Neural progenitor cell (in vitro differentiated cells): ENCODE results near the gene PPP6R1. TPM values are rescaled to one million over a fixed set of nuclear protein-coding genes. Genes with fewer than 3 reads are reported as not detected.

Source experiments
- DNase-seq: peaks from one replicate; pipeline ENCODE4 v3.0.0-alpha.2; 2016; ENCODE audit warnings: low spot score
- H2AFZ ChIP-seq: fragments of 200-600 bp; sonication (generic); replicated peaks from 2 replicates; pipeline ENCODE4 v1.6.1; 2016; ENCODE audit warnings: antibody characterized with exemption
- H3F3A ChIP-seq: fragments of 200-600 bp; sonication (generic); 2 replicates; pipeline ENCODE4 v1.6.1; 2016; ENCODE audit warnings: antibody characterized with exemption, low read depth
- H3K27ac ChIP-seq: fragments of 200-600 bp; sonication (generic); 2 replicates; pipeline ENCODE4 v1.5.1; 2016; ENCODE audit warnings: mild to moderate bottlenecking
- H3K27me3 ChIP-seq: fragments of 200-600 bp; sonication (generic); 2 replicates; pipeline ENCODE4 v1.6.1; 2016; ENCODE audit warnings: mild to moderate bottlenecking, moderate library complexity
- H3K36me3 ChIP-seq: fragments of 200-600 bp; sonication (generic); 2 replicates; pipeline ENCODE4 v1.5.1; 2016
- H3K4me1 ChIP-seq: fragments of 200-600 bp; sonication (generic); 2 replicates; pipeline ENCODE4 v1.6.1; 2016; ENCODE audit warnings: mixed run types
- H3K4me2 ChIP-seq: fragments of 200-600 bp; sonication (generic); 2 replicates; pipeline ENCODE4 v1.6.1; 2016
- H3K4me3 ChIP-seq: fragments of 200-600 bp; sonication (generic); 2 replicates; pipeline ENCODE4 v1.5.1; 2016
- H3K79me2 ChIP-seq: fragments of 200-600 bp; sonication (generic); 2 replicates; pipeline ENCODE4 v1.6.1; 2016; ENCODE audit warnings: low read depth
- H3K9ac ChIP-seq: fragments of 200-600 bp; sonication (generic); 2 replicates; pipeline ENCODE4 v1.6.1; 2016
- H3K9me3 ChIP-seq: fragments of 200-600 bp; sonication (generic); 2 replicates; pipeline ENCODE4 v1.5.1; 2016; ENCODE audit warnings: low read depth
- H4K20me1 ChIP-seq: fragments of 200-600 bp; sonication (generic); 2 replicates; pipeline ENCODE4 v1.6.1; 2016; ENCODE audit warnings: low read depth
- H3K27ac Mint-ChIP-seq: 3 replicates; pipeline ENCODE4 v1.8.0; 2021; ENCODE audit warnings: mixed read lengths
- H3K27me3 Mint-ChIP-seq: 2 replicates; pipeline ENCODE4 v1.8.0; 2022; ENCODE audit warnings: low read depth, mild to moderate bottlenecking, inconsistent platforms, moderate library complexity, mixed read lengths; ENCODE audit not compliant: insufficient read depth
- H3K36me3 Mint-ChIP-seq: 3 replicates; pipeline ENCODE4 v1.8.0; 2021; ENCODE audit warnings: mixed read lengths
- H3K4me1 Mint-ChIP-seq: 3 replicates; pipeline ENCODE4 v1.8.0; 2021; ENCODE audit warnings: mixed read lengths
- H3K4me3 Mint-ChIP-seq: 3 replicates; pipeline ENCODE4 v1.8.0; 2021; ENCODE audit warnings: mild to moderate bottlenecking, moderate library complexity, mixed read lengths
- H3K9me3 Mint-ChIP-seq: 3 replicates; pipeline ENCODE4 v1.8.0; 2020; ENCODE audit warnings: mixed read lengths
- CTCF ChIP-seq: fragments of 200-600 bp; sonication (generic); IDR thresholded peaks from 2 replicates; pipeline ENCODE4 v1.5.1; 2017; ENCODE audit warnings: antibody characterized with exemption, mild to moderate bottlenecking
- EZH2 ChIP-seq: fragments of 200-600 bp; sonication (generic); IDR thresholded peaks from 2 replicates; pipeline ENCODE4 v1.6.1; 2017; ENCODE audit warnings: antibody characterized with exemption, mild to moderate bottlenecking, moderate library complexity
- EZH2phosphoT487 ChIP-seq: fragments of 200-600 bp; sonication (generic); IDR thresholded peaks from 2 replicates; pipeline ENCODE4 v1.6.1; 2017; ENCODE audit warnings: antibody characterized with exemption
- total RNA-seq: library from RNA; depleted of rRNA; stranded (reverse); fragments of >200 nt; gene quantifications from 2 replicates; pipeline ENCODE4 v1.2.3, GENCODE V29; 2015; ENCODE audit warnings: low replicate concordance

The PPP6R1 gene
- total RNA-seq, 1 donor from 2014 or later, result 13.1 TPM

GRCh38 chr19:55257461-55258420 lies 1.1 kb downstream of the PPP6R1 start:
- Histone ChIP-seq H3K9ac (peak overlapping the region; percentile 55), H2AFZ (no peak overlapping the region), H3F3A (peaks cover 21% of the 10 kb centered on the region), H3K4me2 (peak overlapping the region; percentile 94), H3K27me3 (no peaks in the 10 kb centered on the region), H4K20me1 (peaks cover 55% of the 10 kb centered on the region), H3K4me1 (peaks cover 20% of the 10 kb centered on the region), H3K36me3 (no peaks in the 10 kb centered on the region), H3K4me3 (peak overlapping the region; percentile 71), H3K27ac (no peak overlapping the region), H3K79me2 (peaks cover 60% of the 10 kb centered on the region), H3K9me3 (no peaks in the 10 kb centered on the region)
- Mint-ChIP-seq H3K4me3 (peak overlapping the region; percentile 99), H3K9me3 (no peaks in the 10 kb centered on the region), H3K36me3 (no peaks in the 10 kb centered on the region), H3K4me1 (peaks cover 50% of the 10 kb centered on the region), H3K27me3 (peaks cover 2% of the 10 kb centered on the region), H3K27ac (peak overlapping the region; percentile 92)
- DNase-seq, result peak; percentile 34
- TF ChIP-seq EZH2phosphoT487 (no peak), CTCF (no peak), EZH2 (no peak)

DNA sequence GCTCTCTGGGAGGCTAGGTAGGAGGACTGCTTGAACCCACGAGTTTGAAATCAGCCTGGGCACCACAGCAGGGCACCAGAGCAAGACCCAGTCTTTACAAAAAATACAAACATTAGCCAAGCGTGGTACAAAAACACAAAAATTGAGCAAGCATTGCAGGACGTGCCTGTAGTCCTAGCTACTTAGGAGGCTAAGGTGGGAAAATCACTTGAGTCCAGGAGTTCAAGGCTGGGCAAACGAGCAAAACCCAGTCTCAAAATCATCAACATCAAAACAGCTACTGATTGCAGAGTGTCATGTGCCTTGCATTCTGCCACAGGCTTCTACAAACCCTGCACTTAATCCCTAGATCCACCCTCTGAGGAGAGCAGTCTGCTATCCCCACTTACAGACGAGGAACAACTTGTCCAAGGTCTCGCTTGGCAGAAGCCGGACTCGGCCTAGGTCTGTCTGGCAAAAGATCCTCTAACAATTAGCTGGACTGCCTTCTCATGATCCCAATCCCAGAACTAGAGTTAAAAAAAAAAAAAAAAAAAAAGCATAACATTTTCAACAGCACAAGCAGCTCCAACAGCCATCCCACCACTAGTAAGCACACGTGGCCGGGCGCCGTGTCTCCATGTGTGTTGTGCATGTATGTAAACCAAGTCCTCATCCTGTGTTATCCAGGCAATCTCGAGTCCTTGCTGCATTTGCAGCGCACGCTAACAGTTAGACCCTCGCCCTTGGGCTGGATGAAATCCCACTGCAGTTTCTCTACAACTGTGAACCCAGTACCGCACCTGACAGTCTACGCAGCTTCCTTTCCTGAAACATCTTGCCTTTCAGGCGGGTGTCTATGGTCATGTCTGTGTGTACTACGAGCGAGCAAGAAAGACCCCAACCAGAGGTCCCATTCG lies 2.0 kb downstream of the PPP6R1 start:
- TF ChIP-seq EZH2phosphoT487 (no peak), CTCF (no peak), EZH2 (no peak)
- no peaks in the 10 kb centered on the region for H3K9me3 ChIP-seq
- peaks cover 21% of the 10 kb centered on the region for H3F3A ChIP-seq
- peak overlapping the region; percentile 71 for H3K4me3 ChIP-seq
- peaks cover 64% of the 10 kb centered on the region for H4K20me1 ChIP-seq
- H3K79me2 ChIP-seq, result peaks cover 69% of the 10 kb centered on the region
- no peak overlapping the region for H3K27ac ChIP-seq
- H3K36me3 ChIP-seq, result no peaks in the 10 kb centered on the region
- DNase-seq, result no peak
- Mint-ChIP-seq H3K4me3 (peak overlapping the region; percentile 99), H3K27me3 (peaks cover 2% of the 10 kb centered on the region), H3K9me3 (no peaks in the 10 kb centered on the region), H3K27ac (no peak overlapping the region), H3K36me3 (no peaks in the 10 kb centered on the region), H3K4me1 (peaks cover 50% of the 10 kb centered on the region)
- H3K27me3 ChIP-seq, result no peaks in the 10 kb centered on the region
- H3K4me2 ChIP-seq, result peak overlapping the region; percentile 94
- peak overlapping the region; percentile 55 for H3K9ac ChIP-seq
- H2AFZ ChIP-seq, result no peak overlapping the region
- H3K4me1 ChIP-seq, result peaks cover 20% of the 10 kb centered on the region

DNA sequence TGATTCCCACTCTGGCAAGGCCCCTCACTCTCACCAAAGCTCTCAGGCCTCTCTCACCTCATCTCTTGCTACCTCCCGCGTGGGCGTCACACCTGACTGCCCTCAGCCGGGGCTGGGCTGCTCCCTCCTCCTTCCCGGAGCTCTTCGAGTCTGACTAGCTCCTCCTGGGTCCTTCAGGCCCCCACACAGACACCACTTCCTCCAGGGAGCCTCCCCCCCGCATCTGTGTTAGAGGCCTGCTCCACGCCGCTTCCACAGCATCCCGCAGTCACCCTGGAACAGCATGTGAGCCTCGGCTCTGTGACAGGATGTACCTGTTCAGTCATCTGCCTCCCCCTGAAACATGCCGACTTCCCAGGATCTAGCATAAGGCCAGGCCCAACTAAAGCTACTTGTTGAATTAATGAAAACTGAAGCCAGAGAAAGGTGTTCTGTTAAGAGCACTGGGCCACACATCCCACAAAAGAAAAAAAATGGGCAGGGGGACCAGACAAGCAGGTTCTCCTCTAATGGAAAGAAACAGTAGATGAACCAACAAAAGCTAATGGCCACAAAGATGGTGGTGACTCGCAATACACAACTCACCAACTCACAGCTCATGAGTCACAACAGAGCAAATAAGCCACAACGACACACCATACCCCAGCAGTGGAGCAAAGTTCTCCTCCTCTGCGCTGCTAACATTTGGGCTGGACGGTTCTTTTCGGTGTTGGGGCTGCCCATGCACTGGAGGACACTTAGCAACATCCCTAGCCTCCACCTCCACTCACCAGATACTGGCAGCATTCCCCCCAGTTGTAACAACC lies 3.0 kb downstream of the PPP6R1 start:
- no peak overlapping the region for H3K4me3 ChIP-seq

More for the DNA sequence above, 3.0 kb downstream of the PPP6R1 start:
- no peak for TF ChIP-seq CTCF
- TF ChIP-seq EZH2, result no peak
- TF ChIP-seq EZH2phosphoT487, result no peak
- Histone ChIP-seq H3K9ac (no peak overlapping the region), H3F3A (peaks cover 19% of the 10 kb centered on the region), H3K4me1 (peaks cover 20% of the 10 kb centered on the region), H3K36me3 (no peaks in the 10 kb centered on the region), H3K79me2 (peaks cover 79% of the 10 kb centered on the region), H4K20me1 (peaks cover 74% of the 10 kb centered on the region), H3K27me3 (no peaks in the 10 kb centered on the region), H3K4me2 (no peak overlapping the region), H3K27ac (no peak overlapping the region), H3K9me3 (no peaks in the 10 kb centered on the region), H2AFZ (no peak overlapping the region)
- Mint-ChIP-seq H3K27ac (no peak overlapping the region), H3K4me1 (peaks cover 48% of the 10 kb centered on the region), H3K9me3 (no peaks in the 10 kb centered on the region), H3K4me3 (peak overlapping the region; percentile 99), H3K36me3 (no peaks in the 10 kb centered on the region), H3K27me3 (peaks cover 2% of the 10 kb centered on the region)
- no peak for DNase-seq
